Spinal cord (tissue), 10 donors: ENCODE measurements around the gene ADARB2. TPM values are rescaled to one million over a fixed set of nuclear protein-coding genes. Genes with fewer than 3 reads are reported as not detected.

Experiments
- DNase-seq, 6 donors: peaks; one replicate each; pipeline versions ENCODE4 v3.0.0 to v3.0.0-alpha.2; 2013 to 2015; ENCODE audit warnings: low spot score in 6 of 6, low read depth in 4 of 6
- H3K27ac ChIP-seq: one replicate; pipeline ENCODE4 v1.5.1; 2013; ENCODE audit warnings: low read depth, low read length, control low read depth
- H3K27me3 ChIP-seq: one replicate; pipeline ENCODE4 v1.6.1; 2013; ENCODE audit warnings: low read length; ENCODE audit not compliant: control insufficient read depth, insufficient read depth
- H3K36me3 ChIP-seq: one replicate; pipeline ENCODE4 v1.6.1; 2013; ENCODE audit warnings: low read length; ENCODE audit not compliant: control insufficient read depth, insufficient read depth
- H3K4me1 ChIP-seq: one replicate; pipeline ENCODE4 v1.6.1; 2013; ENCODE audit warnings: low read length; ENCODE audit not compliant: control insufficient read depth, insufficient read depth
- H3K4me3 ChIP-seq: one replicate; pipeline ENCODE4 v1.5.1; 2013; ENCODE audit warnings: low read depth, low read length, control low read depth
- H3K9me3 ChIP-seq: one replicate; pipeline ENCODE4 v1.6.1; 2013; ENCODE audit warnings: low read length; ENCODE audit not compliant: control insufficient read depth, insufficient read depth
- WGBS: methylation state at CpG from one replicate; pipeline ENCODE4 v1.1.5; 2013; ENCODE audit warnings: missing lambda C conversion rate; ENCODE audit not compliant: insufficient coverage; 5-methylcytosine and 5-hydroxymethylcytosine counted together
- polyA plus RNA-seq, 2 donors: library from polyadenylated mRNA; unstranded; fragments of 120-200 nt; gene quantifications; one replicate each; pipeline ENCODE4 v1.2.1, GENCODE V29; 2013; ENCODE audit not compliant: insufficient read length in 2 of 2
- total RNA-seq, 2 donors: library from RNA; depleted of rRNA in 1 of 2; stranded (reverse); fragments of 120-200 nt in 1 of 2; fragments of >200 nt in 1 of 2; gene quantifications; one replicate each; pipeline versions ENCODE4 v1.2.3 to v1.2.4, GENCODE V29; 2013 to 2014
- donor health status: healthy.

ADARB2 gene
- total and polyA plus RNA-seq, 4 donors, result 4.1 to 11.2 (median 8.3) TPM

DNA sequence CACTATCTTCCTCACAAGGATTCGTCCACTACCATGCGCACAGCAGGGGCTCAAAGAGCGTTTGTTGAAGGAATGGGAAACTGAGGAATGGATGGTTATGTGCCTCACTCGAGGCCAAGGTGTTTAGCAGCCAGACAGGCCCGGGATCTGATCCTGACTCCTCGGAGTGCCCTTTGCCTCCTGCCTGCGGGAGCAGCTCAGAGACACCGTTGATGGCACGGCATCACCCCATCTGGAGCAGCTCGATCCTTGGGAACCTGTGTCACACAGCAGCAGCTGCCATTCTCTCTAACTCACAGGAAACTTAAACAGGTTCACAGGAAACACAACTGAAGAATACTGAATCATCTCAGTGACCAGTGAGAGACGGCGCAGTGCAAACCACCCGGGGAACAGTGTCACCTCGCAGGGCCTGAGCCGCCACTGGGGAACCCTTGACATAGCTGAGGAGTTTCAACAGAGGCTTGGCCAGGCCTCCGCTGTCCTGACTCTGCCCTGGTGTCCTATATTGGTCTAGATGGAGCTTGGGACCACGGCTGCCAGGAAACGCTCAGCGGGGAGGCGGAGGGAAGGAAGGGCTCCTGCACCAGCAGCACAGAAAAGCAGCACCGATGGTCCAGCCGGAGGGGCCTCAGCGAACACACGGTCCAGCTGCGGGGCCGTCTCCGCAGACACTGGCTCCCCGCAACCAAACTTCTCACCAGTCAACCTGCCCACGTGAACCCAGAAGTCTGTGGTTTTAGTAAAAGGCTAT lies 169.4 kb downstream of the ADARB2 start:
- Histone ChIP-seq H3K36me3 (peaks cover 5% of the 10 kb centered on the region), H3K27me3 (peaks cover 3% of the 10 kb centered on the region), H3K4me1 (peaks cover 21% of the 10 kb centered on the region), H3K27ac (no peak overlapping the region), H3K4me3 (no peak overlapping the region), H3K9me3 (no peaks in the 10 kb centered on the region)
- 88% methylated on average over 17 of the region's 29 CpGs for WGBS
- no peak for DNase-seq

DNA sequence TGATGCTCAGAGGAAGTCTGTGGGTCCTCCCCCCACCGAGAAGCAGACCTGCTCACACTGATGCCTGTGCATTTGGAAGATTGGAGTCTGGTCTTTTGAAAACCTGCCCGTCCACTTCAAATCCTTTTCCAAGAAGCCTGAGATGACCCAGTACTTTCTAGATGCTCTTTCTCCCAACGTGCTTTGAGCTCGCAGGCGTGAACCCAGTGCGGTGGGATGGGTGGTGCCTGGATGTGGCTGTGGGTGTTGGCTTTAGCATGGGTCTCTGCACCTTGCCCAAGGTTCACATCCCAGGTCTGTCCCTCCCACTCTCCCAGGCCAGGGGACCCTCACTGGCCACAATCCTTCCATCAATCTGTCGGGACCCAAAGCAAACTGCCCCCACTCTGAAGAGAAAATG lies 170.2 kb downstream of the ADARB2 start:
- Histone ChIP-seq H3K27me3 (peaks cover 3% of the 10 kb centered on the region), H3K4me1 (peaks cover 13% of the 10 kb centered on the region), H3K36me3 (peaks cover 5% of the 10 kb centered on the region), H3K4me3 (no peak overlapping the region), H3K9me3 (no peaks in the 10 kb centered on the region), H3K27ac (no peak overlapping the region)
- 84% methylated on average over 3 of the region's 7 CpGs for WGBS
- DNase-seq, result no peak

DNA sequence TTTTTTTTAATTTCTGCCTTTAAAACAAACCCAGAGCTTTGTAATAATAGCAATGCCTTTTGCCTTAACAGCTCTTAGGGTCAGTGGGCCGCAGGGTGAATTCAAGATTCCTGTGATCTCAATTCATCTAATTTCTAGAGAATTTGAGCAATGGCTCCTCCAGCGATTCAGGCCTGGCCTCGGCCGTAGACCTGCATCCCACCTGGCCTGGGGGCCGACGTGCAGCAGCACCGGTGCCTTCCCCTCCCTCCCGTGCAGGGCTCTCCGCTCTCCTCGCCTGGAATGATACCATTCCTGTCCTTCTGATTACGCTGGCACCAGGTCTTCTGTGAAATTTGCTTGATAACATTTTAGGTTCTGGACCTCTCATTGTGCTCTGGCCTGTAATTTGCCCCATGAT lies 172.5 kb downstream of the ADARB2 start:
- Histone ChIP-seq H3K27me3 (no peaks in the 10 kb centered on the region), H3K4me1 (peaks cover 11% of the 10 kb centered on the region), H3K4me3 (no peak overlapping the region), H3K9me3 (no peaks in the 10 kb centered on the region), H3K36me3 (peaks cover 5% of the 10 kb centered on the region), H3K27ac (no peak overlapping the region)
- DNase-seq, result no peak
- whole genome bisulfite sequencing, result 97% methylated on average over 11 of the region's 11 CpGs

DNA sequence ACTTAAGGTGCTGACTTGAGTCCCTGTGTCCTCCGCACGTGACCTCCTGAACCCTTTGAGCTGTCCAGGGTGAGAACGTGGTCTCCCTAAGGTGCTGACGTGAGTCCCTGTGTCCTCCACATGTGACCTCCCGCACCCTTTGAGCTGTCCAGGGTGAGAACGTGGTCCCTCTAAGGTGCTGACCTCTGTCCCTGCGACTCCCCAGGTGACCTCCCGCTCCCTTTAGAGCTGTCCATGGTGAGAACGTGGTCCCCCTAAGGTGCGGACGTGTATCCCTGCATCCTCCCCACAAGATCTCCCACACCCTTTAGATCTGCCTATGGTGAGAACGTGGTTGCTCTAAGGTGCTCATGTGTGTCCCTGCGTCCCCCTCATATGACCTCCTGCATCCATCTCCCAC lies 174.3 kb downstream of the ADARB2 start:
- DNase-seq, result no peak
- H3K27me3 ChIP-seq, result no peaks in the 10 kb centered on the region
- peaks cover 21% of the 10 kb centered on the region for H3K4me1 ChIP-seq
- H3K4me3 ChIP-seq, result no peak overlapping the region
- H3K9me3 ChIP-seq, result no peaks in the 10 kb centered on the region
- H3K27ac ChIP-seq, result no peak overlapping the region
- peaks cover 2% of the 10 kb centered on the region for H3K36me3 ChIP-seq
- WGBS, result 96% methylated on average over 11 of the region's 13 CpGs

DNA sequence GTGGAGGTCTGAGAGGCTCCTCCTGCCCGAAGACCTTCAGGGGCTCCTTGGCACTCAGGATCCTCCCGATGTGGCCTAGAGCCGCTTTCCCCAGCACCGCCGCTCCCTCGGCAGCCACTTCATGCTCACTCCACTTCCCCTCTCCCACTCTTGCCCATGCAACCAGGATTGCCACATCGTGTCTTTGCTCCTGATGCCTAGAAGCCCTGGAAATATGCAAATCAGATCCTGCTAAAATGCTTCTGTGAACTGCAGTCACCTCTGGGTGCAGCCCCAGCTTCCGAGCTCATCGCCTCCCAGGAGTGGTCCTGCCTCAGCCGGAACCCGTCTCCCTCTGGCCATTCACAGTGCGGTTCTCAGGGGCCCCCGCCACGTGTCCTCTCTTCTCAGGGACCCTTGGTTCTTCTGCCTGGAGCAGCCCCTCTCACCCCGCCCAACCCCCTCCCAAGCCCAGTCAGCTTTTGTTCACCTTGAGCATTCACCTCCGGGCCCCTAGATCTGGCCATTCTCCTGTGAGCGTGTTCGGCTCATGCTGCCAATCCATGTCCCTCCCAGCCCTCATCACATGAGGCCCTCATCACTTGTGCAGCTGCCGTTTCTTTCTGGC lies 175.5 kb downstream of the ADARB2 start:
- Histone ChIP-seq H3K4me1 (peaks cover 17% of the 10 kb centered on the region), H3K27me3 (no peaks in the 10 kb centered on the region), H3K4me3 (no peak overlapping the region), H3K9me3 (no peaks in the 10 kb centered on the region), H3K27ac (no peak overlapping the region), H3K36me3 (no peaks in the 10 kb centered on the region)
- DNase-seq, result no peak
- WGBS, result 87% methylated on average over 19 of the region's 19 CpGs

DNA sequence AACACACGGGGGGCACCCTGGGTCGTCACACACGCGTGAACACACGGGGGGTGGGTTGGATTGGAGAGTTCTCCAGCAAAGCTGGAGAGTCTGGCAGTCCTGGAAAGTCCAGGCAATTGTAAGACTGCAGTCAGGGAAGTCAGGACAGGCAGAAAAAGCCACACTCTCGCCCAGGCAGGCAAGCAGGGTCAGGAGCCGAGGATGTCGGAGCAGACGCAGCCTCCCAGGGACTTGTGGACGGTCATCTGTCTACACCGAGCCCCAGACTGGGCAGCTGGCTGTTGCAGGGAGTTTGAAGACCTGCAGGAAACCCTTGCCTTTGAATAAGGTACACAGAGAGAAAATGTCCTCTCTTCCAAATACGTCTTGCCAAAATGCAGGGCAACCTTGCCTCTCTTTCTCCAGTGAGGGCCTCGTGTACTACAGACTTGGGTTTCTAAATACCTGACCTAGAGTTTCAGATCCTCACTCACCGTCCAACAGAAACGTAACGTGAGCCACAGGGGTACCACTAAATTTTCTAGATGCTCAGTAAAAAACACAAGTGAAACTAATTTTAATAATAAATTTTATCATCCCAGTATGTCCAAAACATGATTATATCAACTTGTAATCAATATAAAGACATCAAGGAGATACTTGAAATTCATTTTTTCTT lies 176.7 kb downstream of the ADARB2 start:
- no peak overlapping the region for H3K27ac ChIP-seq
- H3K4me3 ChIP-seq, result no peak overlapping the region
- WGBS, result 64% methylated on average over 13 of the region's 16 CpGs
- DNase-seq, result no peak
- no peaks in the 10 kb centered on the region for H3K36me3 ChIP-seq
- H3K27me3 ChIP-seq, result no peaks in the 10 kb centered on the region
- H3K9me3 ChIP-seq, result no peaks in the 10 kb centered on the region
- H3K4me1 ChIP-seq, result peaks cover 17% of the 10 kb centered on the region

DNA sequence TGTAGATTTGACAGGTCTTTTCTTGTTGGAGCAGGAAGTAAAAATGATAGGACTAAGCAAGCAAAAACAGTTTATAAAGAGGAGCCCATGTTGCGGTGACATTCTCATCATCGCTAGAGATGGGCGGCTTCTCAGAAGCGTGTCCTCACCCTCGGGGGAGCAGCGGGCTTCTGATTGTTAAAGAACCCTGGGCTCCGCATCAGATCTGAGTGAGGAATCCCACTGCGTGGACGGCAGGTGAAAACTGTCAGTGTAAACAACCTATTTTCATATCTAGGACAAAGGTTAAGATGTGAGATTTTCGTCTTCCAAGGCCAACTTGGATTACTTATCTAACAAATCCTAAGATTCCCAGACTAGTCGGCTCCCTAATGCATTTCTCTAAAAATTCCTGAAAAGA lies 177.6 kb downstream of the ADARB2 start:
- DNase-seq, result no peak
- H3K4me3 ChIP-seq, result no peak overlapping the region
- H3K4me1 ChIP-seq, result peaks cover 17% of the 10 kb centered on the region
- WGBS, result 45% methylated on average over 8 of the region's 11 CpGs
- H3K9me3 ChIP-seq, result no peaks in the 10 kb centered on the region
- no peak overlapping the region for H3K27ac ChIP-seq
- no peaks in the 10 kb centered on the region for H3K36me3 ChIP-seq
- H3K27me3 ChIP-seq, result no peaks in the 10 kb centered on the region

DNA sequence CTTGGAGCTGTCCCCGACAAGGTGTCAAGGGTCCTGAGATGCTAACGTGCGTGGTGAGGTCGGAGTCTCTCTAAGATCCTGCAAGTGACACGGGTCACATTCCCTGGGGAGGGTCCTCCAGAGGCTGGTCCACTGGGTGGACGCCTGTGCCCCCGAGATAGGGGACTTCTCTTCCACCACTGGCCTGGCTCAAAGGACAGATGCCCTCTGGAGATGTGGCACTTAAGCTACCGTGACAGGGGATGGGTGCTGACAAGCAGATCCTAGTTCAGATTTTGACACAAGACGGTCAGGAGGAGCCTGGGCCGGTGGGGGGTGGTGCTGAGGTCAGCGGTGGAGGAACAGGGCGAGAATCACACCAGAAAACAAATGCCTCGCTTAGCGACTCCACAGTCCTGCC lies 178.0 kb downstream of the ADARB2 start:
- 79% methylated on average over 14 of the region's 14 CpGs for WGBS
- H3K27ac ChIP-seq, result no peak overlapping the region
- no peaks in the 10 kb centered on the region for H3K27me3 ChIP-seq
- H3K4me3 ChIP-seq, result no peak overlapping the region
- DNase-seq, result no peak
- H3K36me3 ChIP-seq, result no peaks in the 10 kb centered on the region
- H3K9me3 ChIP-seq, result no peaks in the 10 kb centered on the region
- peaks cover 18% of the 10 kb centered on the region for H3K4me1 ChIP-seq

DNA sequence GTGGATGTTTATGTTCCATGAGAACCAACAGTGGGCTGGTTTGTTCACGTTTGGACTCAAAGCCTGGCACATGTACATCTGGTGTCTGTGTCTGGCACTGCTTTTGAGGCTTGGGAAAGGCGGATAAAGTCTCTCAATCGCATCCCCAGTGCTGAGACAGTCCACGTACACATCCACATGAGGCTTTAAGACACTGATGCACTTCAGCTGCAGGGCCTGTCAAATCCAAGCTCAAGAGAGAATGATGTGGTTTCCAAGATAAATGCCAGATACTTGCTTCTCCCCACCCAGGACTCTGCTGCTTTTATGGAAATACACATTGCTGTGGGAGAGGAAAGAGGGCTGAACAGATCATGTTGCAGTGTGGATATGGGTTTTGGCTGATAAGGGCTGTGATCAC lies 178.4 kb downstream of the ADARB2 start:
- no peak overlapping the region for H3K27ac ChIP-seq
- H3K9me3 ChIP-seq, result peaks cover 2% of the 10 kb centered on the region
- peaks cover 22% of the 10 kb centered on the region for H3K4me1 ChIP-seq
- no peak overlapping the region for H3K4me3 ChIP-seq
- DNase-seq, result peak in 2 of 6 donors; percentile 51 to 55
- no peaks in the 10 kb centered on the region for H3K36me3 ChIP-seq
- 60% methylated on average over 4 of the region's 4 CpGs for WGBS
- no peaks in the 10 kb centered on the region for H3K27me3 ChIP-seq
